ENCODE data around the gene NR2C1. TPM values are rescaled to one million over a fixed set of nuclear protein-coding genes. Genes with fewer than 3 reads are reported as not detected.

NR2C1 gene
- total and polyA plus RNA-seq, 2 of the 8 experiments (the other 6 are each of a cell fraction or from before 2014, with no cell fraction given), result 22.8 to 48.3 TPM

DNA sequence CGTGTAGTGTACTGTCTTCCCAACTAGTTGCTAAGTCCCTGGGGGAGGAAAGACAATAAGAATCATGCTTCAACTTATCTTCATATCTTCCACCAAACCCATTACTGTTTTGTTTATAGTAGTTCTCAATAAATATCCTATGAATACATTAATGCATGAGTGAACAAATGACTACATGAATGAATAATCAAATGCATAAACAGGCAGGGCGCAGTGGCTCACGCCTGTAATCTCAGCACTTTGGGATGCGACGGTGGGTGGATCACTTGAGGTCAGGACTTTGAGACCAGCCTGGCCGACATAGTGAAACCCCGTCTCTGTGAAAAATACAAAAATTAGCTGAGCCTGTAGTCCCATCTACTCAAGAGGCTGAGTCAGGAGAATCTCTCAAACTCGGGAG, 32.1 kb upstream of the NR2C1 start:
- no peak overlapping the region for H3K18ac ChIP-seq (ENCODE audit: extremely low read depth, low read length)
- H3K4ac ChIP-seq (replicated peaks; ENCODE audit: insufficient read length, low read depth, low read length), result no peak overlapping the region
- no peak overlapping the region for H2BK20ac ChIP-seq (ENCODE audit: low read length)
- H3K23ac ChIP-seq (ENCODE audit: insufficient read length), result no peak overlapping the region
- no peaks in the 10 kb centered on the region for H3K27me3 ChIP-seq (replicated peaks in 1 of 4; ENCODE audit: control insufficient read depth in 3 of 4, extremely low read depth in 1 of 4, insufficient read depth in 3 of 4, low read length in 3 of 4)
- H4K91ac ChIP-seq (replicated peaks; ENCODE audit: insufficient read length, low read length), result no peak overlapping the region
- ChIA-PET POLR2A (ENCODE audit: partially characterized antibody) (no interaction called here), CTCF (ENCODE audit: partially characterized antibody) (interaction anchor here (0.7 kb wide), 1 partner anchor 1334 kb away, joined by 3 read pairs; no protein-coding TSS in a partner anchor)
- no peak overlapping the region for H2BK120ac ChIP-seq (replicated peaks; ENCODE audit: low read depth, low read length)
- no peaks in the 10 kb centered on the region for H3K79me1 ChIP-seq (ENCODE audit: low read depth, low read length)
- H3K14ac ChIP-seq (ENCODE audit: insufficient read length), result no peak overlapping the region
- TF ChIP-seq SP2 (IDR thresholded peaks at IDR 0.05; ENCODE audit: low read length) (no peak), EP300 (IDR thresholded peaks at IDR 0.05; ENCODE audit: borderline replicate concordance in 1 of 2, low read depth in 2 of 2, low read length in 2 of 2) (no peak), CBX8 (IDR thresholded peaks at IDR 0.05; ENCODE audit: borderline replicate concordance, low read depth, low read length) (no peak), HDAC2 (IDR thresholded peaks at IDR 0.05; ENCODE audit: borderline replicate concordance in 1 of 2, low read depth in 2 of 2, low read length in 2 of 2) (no peak), NANOG (IDR thresholded peaks at IDR 0.05; ENCODE audit: insufficient read depth, low read depth, low read length, poor library complexity, severe bottlenecking) (no peak), SAP30 (IDR thresholded peaks at IDR 0.05; ENCODE audit: insufficient read depth, insufficient replicate concordance, low read length) (no peak), TEAD4 (IDR thresholded peaks at IDR 0.05; ENCODE audit: low read depth, low read length) (no peak), TBP (IDR thresholded peaks at IDR 0.05; ENCODE audit: low read depth, low read length) (no peak), GABPA (IDR thresholded peaks at IDR 0.05; ENCODE audit: borderline replicate concordance, insufficient read depth, low read length) (no peak), CEBPB (IDR thresholded peaks at IDR 0.05; ENCODE audit: low read depth, low read length) (no peak), YY1 (IDR thresholded peaks at IDR 0.05; ENCODE audit: low read depth, low read length) (no peak)
- TF ChIP-seq, protein P1, sequence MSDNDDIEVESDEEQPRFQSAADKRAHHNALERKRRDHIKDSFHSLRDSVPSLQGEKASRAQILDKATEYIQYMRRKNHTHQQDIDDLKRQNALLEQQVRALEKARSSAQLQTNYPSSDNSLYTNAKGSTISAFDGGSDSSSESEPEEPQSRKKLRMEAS (IDR thresholded peaks at IDR 0.05), result no peak
- TF ChIP-seq, protein P2, sequence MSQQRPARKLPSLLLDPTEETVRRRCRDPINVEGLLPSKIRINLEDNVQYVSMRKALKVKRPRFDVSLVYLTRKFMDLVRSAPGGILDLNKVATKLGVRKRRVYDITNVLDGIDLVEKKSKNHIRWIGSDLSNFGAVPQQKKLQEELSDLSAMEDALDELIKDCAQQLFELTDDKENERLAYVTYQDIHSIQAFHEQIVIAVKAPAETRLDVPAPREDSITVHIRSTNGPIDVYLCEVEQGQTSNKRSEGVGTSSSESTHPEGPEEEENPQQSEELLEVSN (IDR thresholded peaks at IDR 0.05), result no peak
- DNase-seq (ENCODE audit: low read depth in 1 of 2, low spot score in 2 of 2), result no peak
- 87% methylated on average over 8 of the region's 8 CpGs; no CpG with 5 or more reads in 1 of the 2 experiments for WGBS, 2 experiments (ENCODE audit: extremely low coverage in 1 of 2, insufficient coverage in 1 of 2, insufficient read length in 1 of 2, insufficient replicate concordance in 2 of 2, low coverage in 1 of 2, low lambda C conversion rate in 2 of 2, missing lambda C conversion rate in 1 of 2)
- H3K4me2 ChIP-seq (ENCODE audit: insufficient read depth in 1 of 2, low read depth in 2 of 2, low read length in 2 of 2), result no peak overlapping the region
- no peaks in the 10 kb centered on the region for H3K79me2 ChIP-seq (ENCODE audit: control insufficient read depth in 1 of 2, insufficient read depth in 2 of 2, low read length in 2 of 2)
- no peak overlapping the region for H4K5ac ChIP-seq (ENCODE audit: insufficient read length, low read depth, low read length)
- FAIRE-seq, result no peak
- no peak overlapping the region for H3K56ac ChIP-seq (replicated peaks; ENCODE audit: insufficient read length, low read depth, low read length)
- H2BK15ac ChIP-seq (ENCODE audit: low read length), result no peak overlapping the region
- H3K36me3 ChIP-seq (ENCODE audit: control insufficient read depth in 2 of 4, insufficient read depth in 4 of 4, low read length in 3 of 4), result peaks cover 0 to 40% (median 27%) of the 10 kb centered on the region in 4 experiments; a peak in 6 of 8 replicates
- no peaks in the 10 kb centered on the region for H3K23me2 ChIP-seq (ENCODE audit: low read depth, low read length)
- no peak overlapping the region for H2AFZ ChIP-seq (ENCODE audit: low read length)
- no peaks in the 10 kb centered on the region for H3K9me3 ChIP-seq (ENCODE audit: insufficient read depth in 2 of 2, low read depth in 1 of 2, low read length in 1 of 2)
- no peak overlapping the region for H2BK5ac ChIP-seq (ENCODE audit: low read depth, low read length)
- H3K4me1 ChIP-seq (replicated peaks in 1 of 4; ENCODE audit: control insufficient read depth in 3 of 4, insufficient read depth in 4 of 4, low read length in 3 of 4), result no peaks in the 10 kb centered on the region
- no peaks in the 10 kb centered on the region for H4K20me1 ChIP-seq (replicated peaks in 1 of 2; ENCODE audit: control insufficient read depth in 1 of 2, insufficient read depth in 2 of 2, low read length in 2 of 2)
- no peak overlapping the region for H2BK12ac ChIP-seq (ENCODE audit: low read depth, low read length)
- H2AK5ac ChIP-seq (ENCODE audit: low read depth, low read length), result no peak overlapping the region
- no peak overlapping the region for H3K9ac ChIP-seq (replicated peaks in 1 of 4; ENCODE audit: extremely low read depth in 1 of 4, low read depth in 3 of 4, low read length in 3 of 4)
- no peak overlapping the region for H3K4me3 ChIP-seq (ENCODE audit: extremely low read depth in 1 of 4, insufficient read depth in 2 of 4, low read depth in 3 of 4, low read length in 4 of 4)
- no peak overlapping the region for H4K8ac ChIP-seq (ENCODE audit: extremely low read depth, insufficient read depth, low read length)
- no peak overlapping the region for H3K27ac ChIP-seq (ENCODE audit: low read depth, low read length)
